C4-2B (cell line): ENCODE measurements around the gene LRMDA.

Experiments
- ZFX ChIP-seq: fragments of 450-650 bp; IDR thresholded peaks from 2 replicates; pipeline ENCODE4 v1.6.1; 2017
- TF ChIP-seq, protein P1 (sequence below): fragments of 450-650 bp; conservative IDR thresholded peaks from 2 replicates; pipeline ENCODE4 v1.5.1; 2017; ENCODE audit warnings: mild to moderate bottlenecking

DNA sequence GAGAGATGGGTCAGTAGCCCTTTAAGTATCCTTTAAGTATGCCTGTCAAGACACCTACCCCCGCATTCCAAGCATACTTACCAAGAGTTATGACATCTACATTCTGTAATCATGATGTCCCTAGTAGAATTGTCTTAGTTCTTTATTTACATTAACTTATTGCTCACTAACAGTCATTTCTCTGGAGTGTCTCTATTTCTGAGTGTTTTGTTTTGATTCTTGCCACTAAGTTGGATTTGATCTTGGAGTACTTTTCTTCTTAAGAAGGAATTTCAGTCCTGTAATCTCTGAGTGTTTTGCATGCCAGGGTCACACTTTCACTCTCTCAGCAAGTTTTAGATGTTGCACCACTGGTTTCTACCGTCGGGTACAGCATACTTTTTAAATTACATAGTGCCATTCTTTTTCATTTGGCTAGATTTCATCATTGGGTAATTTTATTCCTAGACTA lies 1152.3 kb downstream of the LRMDA start:
- TF ChIP-seq, protein P1, sequence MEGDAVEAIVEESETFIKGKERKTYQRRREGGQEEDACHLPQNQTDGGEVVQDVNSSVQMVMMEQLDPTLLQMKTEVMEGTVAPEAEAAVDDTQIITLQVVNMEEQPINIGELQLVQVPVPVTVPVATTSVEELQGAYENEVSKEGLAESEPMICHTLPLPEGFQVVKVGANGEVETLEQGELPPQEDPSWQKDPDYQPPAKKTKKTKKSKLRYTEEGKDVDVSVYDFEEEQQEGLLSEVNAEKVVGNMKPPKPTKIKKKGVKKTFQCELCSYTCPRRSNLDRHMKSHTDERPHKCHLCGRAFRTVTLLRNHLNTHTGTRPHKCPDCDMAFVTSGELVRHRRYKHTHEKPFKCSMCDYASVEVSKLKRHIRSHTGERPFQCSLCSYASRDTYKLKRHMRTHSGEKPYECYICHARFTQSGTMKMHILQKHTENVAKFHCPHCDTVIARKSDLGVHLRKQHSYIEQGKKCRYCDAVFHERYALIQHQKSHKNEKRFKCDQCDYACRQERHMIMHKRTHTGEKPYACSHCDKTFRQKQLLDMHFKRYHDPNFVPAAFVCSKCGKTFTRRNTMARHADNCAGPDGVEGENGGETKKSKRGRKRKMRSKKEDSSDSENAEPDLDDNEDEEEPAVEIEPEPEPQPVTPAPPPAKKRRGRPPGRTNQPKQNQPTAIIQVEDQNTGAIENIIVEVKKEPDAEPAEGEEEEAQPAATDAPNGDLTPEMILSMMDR, result no peak
- TF ChIP-seq ZFX, result no peak
